ENCODE results near the gene SASH1. TPM values are rescaled to one million over a fixed set of nuclear protein-coding genes. Genes with fewer than 3 reads are reported as not detected.

Gene SASH1
- total and polyA plus RNA-seq, 9 donors: 8.6 to 35.2 (median 18.2) TPM

DNA sequence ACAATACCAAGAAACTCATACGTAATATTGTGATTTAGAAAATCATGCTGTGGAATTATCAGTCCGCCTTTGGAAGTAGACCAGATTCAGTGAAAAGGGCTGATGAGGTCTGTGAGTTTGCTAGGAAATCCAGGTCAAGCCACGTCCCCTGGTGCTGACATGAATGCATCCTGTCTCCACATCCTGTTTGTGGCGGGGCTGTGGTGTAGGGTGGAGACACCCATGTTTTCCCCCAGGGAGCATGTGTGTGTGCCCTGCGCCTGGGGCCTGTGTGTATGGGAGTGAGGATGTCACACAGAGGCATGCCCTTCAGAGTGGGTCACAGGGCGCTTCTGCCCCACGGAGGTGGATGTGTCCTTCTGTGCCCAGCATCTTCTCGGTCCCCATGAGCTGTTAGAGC is 109.1 kb downstream of the SASH1 start:
- TF ChIP-seq EP300 (IDR thresholded peaks at IDR 0.05): no peak
- TF ChIP-seq POLR2A (IDR thresholded peaks at IDR 0.05): no peak
- TF ChIP-seq, protein P1, sequence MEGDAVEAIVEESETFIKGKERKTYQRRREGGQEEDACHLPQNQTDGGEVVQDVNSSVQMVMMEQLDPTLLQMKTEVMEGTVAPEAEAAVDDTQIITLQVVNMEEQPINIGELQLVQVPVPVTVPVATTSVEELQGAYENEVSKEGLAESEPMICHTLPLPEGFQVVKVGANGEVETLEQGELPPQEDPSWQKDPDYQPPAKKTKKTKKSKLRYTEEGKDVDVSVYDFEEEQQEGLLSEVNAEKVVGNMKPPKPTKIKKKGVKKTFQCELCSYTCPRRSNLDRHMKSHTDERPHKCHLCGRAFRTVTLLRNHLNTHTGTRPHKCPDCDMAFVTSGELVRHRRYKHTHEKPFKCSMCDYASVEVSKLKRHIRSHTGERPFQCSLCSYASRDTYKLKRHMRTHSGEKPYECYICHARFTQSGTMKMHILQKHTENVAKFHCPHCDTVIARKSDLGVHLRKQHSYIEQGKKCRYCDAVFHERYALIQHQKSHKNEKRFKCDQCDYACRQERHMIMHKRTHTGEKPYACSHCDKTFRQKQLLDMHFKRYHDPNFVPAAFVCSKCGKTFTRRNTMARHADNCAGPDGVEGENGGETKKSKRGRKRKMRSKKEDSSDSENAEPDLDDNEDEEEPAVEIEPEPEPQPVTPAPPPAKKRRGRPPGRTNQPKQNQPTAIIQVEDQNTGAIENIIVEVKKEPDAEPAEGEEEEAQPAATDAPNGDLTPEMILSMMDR (IDR thresholded peaks at IDR 0.05): no peak
- Histone ChIP-seq H3K4me1 (ENCODE audit: insufficient read depth) (no peaks in the 10 kb centered on the region), H3K36me3 (no peaks in the 10 kb centered on the region), H3K27me3 (no peaks in the 10 kb centered on the region), H3K9me3 (no peaks in the 10 kb centered on the region), H3K27ac (no peak overlapping the region), H3K4me3 (no peak overlapping the region)
- DNase-seq: no peak
- intact Hi-C loops (cut with DNase I): no loop called here
- WGBS, 3 donors: 82 to 92% (median 90%) methylated on average over 8 of the region's 8 CpGs

DNA sequence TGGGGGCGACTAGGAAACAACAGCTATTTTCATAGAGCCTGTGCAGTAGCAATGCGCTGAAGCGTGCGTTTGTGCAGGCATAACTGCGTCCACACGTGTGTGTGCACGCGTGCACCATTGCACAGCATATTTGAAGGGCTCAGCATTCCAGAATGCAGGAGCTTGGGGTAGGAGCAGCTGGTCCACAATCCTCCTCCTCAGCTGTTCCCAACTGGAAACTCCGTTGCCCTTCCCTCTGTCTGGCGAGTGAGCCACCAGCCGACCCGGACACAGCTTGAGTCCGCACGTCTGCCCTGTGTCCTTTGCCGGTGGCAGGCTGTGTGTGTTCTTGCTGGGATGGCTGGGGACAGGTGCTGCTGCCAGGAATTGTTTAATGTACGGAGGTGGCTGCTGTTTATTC is 110.2 kb downstream of the SASH1 start:
- Histone ChIP-seq H3K27ac (no peak overlapping the region), H3K36me3 (no peaks in the 10 kb centered on the region), H3K4me3 (no peak overlapping the region), H3K9me3 (no peaks in the 10 kb centered on the region), H3K27me3 (no peaks in the 10 kb centered on the region), H3K4me1 (ENCODE audit: insufficient read depth) (no peaks in the 10 kb centered on the region)
- intact Hi-C loops (cut with DNase I): no loop called here
- TF ChIP-seq EP300 (IDR thresholded peaks at IDR 0.05) (no peak), POLR2A (IDR thresholded peaks at IDR 0.05) (no peak)
- TF ChIP-seq, protein P1 (IDR thresholded peaks at IDR 0.05): no peak
- DNase-seq: no peak
- WGBS, 3 donors: 91 to 94% (median 93%) methylated on average over 16 of the region's 16 CpGs

DNA sequence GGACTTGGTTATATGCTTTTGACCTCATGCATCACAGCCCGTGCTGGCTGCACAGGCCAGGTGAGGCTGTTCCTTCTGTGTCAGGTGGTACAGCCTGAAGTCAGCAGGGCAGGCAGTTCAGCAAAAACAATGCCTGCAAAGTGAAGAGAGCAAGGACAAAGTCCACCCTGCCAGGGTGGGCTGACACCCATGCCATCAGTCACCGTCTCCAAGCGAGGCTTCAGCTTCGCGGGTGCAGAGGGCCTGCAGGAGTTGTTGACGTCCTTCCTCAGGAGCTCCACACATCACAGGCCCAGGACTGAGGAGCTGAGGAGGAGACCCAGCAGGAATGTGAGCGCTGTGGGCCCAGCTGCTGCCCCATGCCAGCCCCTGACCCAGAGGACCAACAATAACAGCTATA is 111.3 kb downstream of the SASH1 start:
- Histone ChIP-seq H3K9me3 (no peaks in the 10 kb centered on the region), H3K36me3 (no peaks in the 10 kb centered on the region), H3K27me3 (no peaks in the 10 kb centered on the region), H3K4me1 (ENCODE audit: insufficient read depth) (no peaks in the 10 kb centered on the region), H3K27ac (no peak overlapping the region), H3K4me3 (no peak overlapping the region)
- intact Hi-C loops (cut with DNase I): no loop called here
- DNase-seq: no peak
- WGBS, 3 donors: 96 to 98% (median 97%) methylated on average over 7 of the region's 7 CpGs
- TF ChIP-seq EP300 (IDR thresholded peaks at IDR 0.05) (no peak), POLR2A (IDR thresholded peaks at IDR 0.05) (no peak)
- TF ChIP-seq, protein P1 (IDR thresholded peaks at IDR 0.05): no peak

DNA sequence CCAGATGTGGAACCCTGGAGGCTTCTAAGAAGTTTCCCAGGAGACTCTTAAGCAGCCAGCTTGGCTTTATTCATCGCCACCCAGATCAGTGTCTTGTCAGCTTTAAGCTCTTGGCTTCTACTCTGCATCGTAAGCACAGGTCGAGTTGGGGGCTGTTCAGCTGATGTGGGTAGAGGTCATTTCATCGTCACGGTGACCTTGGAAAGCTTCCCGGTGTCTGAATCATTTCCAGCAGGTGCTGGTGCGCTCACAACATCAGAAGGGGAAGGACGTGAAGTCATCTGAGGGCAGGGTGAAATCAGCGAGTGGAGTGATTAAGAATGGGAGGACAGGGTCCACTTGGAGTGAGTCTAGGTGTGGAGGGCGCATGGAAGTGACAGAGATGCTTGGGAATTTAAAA is 112.6 kb downstream of the SASH1 start:
- intact Hi-C loops (cut with DNase I): no loop called here
- no peaks in the 10 kb centered on the region for H3K27me3 ChIP-seq
- no peak for DNase-seq
- 49 to 56% (median 52%) methylated on average over 10 of the region's 10 CpGs for WGBS, 3 donors
- TF ChIP-seq POLR2A (IDR thresholded peaks at IDR 0.05): no peak
- no peak for TF ChIP-seq EP300 (IDR thresholded peaks at IDR 0.05)
- TF ChIP-seq, protein P1 (IDR thresholded peaks at IDR 0.05): no peak
- no peaks in the 10 kb centered on the region for H3K36me3 ChIP-seq
- H3K9me3 ChIP-seq: no peaks in the 10 kb centered on the region
- H3K4me1 ChIP-seq (ENCODE audit: insufficient read depth): no peaks in the 10 kb centered on the region
- H3K27ac ChIP-seq: no peak overlapping the region
- H3K4me3 ChIP-seq: no peak overlapping the region

Measured in ovary (tissue), 9 donors.